HG02885 (cell line): ENCODE measurements around the gene YJEFN3.

ENCODE experiments used
- ATAC-seq: cut with Tn5 transposase; IDR thresholded peaks from one replicate; pipeline ENCODE4 v1.9.1; 2021; ENCODE audit warnings: mild to moderate bottlenecking; ENCODE audit not compliant: unreplicated experiment, poor library complexity

YJEFN3 gene

GRCh38 chr19:19549804-19550464 lies 21.2 kb downstream of the YJEFN3 start:
- ATAC-seq, result no peak

GRCh38 chr19:19550485-19550929 lies 21.8 kb downstream of the YJEFN3 start:
- ATAC-seq, result no peak

DNA sequence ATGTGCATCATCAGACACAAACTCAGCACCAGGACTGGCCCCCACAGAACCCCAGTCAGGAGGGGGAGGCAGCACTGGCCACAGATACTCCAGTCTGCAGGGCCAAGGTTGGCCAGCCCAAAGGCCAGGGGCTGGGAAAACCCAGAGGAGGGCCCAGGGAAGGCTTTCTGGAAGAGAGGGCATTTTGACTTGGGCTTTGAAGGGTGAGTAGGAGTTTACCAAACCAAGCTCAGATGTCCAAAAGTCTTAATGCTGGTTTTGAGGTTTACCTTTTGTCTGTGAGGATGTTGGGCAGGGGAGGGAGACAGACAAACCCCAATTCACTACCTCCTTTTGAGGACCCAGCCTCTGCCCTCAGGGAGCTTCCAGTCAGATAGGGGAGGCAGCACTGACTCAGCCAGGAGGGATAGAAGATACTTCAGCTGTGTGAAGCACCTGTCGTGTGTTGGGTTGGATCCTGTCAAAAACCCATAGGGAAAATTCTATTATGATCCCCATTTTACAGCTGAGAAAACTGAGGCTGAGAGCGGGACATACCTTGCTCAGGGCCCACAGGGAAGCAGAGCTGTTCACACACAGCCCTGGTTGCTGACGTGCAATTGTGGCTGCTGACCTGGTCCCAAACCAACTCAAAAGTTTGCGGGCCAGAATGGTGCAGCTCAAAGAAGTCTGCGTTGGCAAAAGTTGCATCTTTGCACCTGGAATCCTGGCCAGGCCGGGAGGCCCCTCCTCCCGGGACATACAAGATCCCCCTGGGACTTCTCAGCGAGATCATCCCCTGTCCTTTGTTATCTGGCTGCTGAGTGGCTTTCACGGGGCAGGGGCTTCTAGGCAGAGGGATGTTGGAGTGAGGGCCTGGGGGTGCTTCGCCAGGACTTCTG lies 22.5 kb downstream of the YJEFN3 start:
- no peak for ATAC-seq

GRCh38 chr19:19551853-19552192 lies 23.1 kb downstream of the YJEFN3 start:
- no peak for ATAC-seq

DNA sequence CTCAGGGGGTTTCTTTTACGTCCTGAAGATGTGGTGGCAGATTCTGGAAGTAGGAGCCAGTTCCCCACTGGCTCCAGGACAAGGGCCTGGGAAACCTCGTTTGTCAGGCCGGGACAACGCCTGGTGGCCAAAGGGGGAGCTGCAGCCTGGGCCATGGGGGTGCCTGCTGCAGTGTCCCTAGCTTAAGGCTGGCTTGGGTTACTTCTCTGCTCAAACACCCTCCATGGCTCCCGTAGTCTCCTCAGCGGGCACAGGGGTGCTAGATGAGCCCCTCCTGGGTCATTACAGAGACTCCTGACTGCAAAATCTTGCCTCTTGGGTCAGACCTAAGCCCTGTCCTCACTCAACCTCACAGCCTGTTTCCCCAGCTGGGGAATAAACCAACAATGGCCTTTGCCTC lies 24.1 kb downstream of the YJEFN3 start:
- no peak for ATAC-seq

GRCh38 chr19:19553670-19554069 lies 25.0 kb downstream of the YJEFN3 start:
- ATAC-seq, result no peak

DNA sequence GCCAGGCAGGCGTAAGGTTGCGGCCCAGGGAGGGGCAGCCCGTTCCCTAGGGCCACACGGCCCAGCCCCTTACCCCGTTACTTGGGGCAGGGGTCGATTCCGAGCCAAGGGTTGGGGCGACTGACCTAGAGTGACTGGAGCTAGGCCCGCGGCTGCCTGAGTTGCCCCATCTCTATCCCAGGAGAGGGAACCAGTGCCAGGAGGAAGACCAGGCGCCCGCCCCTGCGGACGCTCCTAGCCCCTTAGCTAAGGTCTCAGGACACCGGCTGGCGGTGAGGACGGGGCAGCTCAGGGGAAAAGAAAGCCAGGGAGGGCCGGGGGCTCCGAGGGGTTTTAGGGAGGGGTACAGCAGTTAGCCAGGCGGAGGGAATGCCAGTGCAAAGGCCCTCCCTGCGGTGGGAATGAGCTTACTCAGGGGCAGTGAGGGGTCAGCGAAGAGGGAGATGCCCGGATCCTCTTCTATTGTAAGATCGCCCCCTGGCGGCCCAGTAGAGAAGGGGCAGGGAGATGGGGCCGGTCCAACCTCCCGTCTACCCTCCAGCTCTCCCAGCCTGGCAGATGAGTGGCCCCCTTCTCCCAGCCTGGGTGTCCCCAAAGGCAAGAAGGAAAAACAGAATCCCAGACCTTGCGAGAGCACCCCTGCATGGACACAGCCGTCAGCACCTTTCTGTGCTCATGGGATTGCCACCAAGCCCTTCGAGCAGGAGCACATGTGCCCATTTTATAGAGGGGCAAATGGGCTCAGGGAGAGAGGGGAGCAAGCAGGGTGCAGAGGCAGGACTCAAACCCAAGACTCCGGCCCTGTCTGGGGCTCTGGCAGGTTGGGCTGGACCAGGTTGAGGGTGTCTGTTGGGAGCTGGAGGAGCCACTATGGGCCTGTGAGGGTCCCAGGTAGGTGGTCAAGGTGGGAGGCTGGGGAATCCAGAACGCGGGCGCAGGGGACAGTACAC lies 25.6 kb downstream of the YJEFN3 start:
- ATAC-seq, result no peak

- no peak for ATAC-seq
Measured at GRCh38 chr19:19558055-19558454, 29.3 kb downstream of the YJEFN3 start.

GRCh38 chr19:19558636-19559035 lies 29.9 kb downstream of the YJEFN3 start:
- no peak for ATAC-seq

DNA sequence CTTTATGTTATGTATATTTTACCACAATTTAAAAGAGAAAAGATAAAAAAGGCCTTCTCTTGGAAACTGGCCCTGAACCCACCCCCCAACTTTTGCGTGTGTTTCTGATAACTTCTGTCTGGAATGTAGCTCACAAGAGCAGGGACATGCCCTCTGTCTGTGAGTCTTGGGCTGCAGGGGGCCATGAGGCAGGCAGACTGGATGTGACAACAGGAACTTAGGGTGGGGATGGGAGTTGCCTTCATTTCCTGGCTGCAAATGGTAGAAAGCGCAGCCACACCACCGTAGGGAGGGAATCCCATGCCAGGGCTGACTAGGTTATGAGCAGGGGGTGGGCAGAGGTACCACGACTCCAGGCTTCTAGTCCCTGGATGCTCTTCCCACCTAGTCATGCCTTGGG lies 31.2 kb downstream of the YJEFN3 start:
- no peak for ATAC-seq

GRCh38 chr19:19561946-19562664 lies 33.4 kb downstream of the YJEFN3 start:
- no peak for ATAC-seq

DNA sequence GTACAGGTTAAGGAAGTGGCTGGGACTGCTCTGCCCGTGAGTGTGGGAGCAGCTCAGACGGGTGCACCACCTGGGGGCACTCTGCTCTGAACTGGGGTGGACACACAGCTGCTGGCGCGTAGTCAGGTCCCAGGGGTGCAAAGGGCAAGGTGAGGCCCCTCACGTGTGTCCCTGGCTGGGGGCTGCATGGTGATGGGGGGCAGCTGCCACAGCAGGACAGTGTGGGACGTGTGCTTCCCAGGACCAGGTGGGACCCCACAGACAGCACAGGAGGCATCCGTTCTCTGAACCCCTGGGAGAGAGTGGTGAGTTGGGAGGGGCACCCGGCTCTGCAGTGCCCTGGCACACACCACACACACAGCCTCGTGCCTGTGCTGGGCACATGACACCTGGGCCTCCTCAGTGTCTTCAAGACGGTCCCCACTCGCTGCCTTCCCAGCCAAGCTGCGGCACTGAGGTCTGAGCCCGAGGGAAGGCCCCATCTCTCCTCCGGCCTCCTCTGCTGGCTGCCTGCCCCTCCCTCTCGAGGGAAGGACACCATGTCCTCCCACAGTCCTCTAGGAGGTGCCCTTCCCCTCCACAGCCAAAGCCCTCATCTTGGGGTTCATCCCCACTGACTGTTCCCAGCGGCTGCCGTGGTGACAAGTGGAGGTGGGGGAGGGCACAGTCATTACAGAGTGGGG lies 34.1 kb downstream of the YJEFN3 start:
- no peak for ATAC-seq

- ATAC-seq, result no peak
Measured at GRCh38 chr19:19563348-19563848, 34.7 kb downstream of the YJEFN3 start.

- ATAC-seq, result no peak
Measured at GRCh38 chr19:19566306-19566705, 37.6 kb downstream of the YJEFN3 start.

GRCh38 chr19:19567391-19567790 lies 38.7 kb downstream of the YJEFN3 start:
- no peak for ATAC-seq

DNA sequence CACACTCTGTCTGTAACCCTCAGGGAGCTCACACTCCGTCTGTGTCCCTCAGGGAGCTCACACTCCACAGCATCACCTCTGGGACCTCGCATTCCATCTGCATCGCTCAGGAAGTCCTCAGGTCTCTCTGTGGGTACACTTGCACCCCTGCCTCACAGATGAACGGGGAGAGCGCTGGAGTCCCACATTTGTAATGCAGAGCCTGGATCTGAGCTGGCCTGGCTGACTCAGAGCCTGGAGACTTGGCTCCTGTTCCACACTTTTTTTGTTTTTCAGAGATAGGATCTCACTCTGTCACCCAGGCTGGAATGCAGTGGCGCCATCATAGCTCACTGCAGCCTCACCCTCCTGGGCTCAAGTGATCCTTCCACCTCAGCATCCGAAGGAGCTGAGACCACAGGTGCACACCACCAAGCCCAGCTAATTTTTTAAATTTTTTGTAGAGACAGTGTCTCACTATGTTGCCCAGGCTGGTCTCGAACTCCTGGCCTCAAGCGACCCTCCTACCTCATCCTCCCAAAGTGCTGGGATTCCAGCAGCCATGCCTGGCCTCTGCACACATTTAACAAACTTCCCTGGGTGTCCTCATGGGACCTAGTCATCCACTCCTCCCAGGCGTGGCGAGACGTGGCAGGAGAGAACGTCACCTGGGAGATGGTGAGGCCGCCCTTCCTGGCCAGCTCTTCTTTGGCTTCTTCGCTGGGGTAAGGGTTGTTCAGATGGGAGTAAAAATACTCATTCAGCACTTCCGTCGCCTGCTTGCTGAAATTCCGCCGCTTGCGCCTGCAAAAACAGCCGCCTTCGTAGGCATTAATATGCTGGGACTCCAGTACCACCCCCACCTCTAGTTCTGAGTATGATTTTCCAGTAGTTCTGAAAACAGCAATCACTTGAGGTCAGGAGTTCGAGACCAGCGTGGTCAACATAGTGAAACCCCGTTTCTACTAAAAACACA lies 40.4 kb downstream of the YJEFN3 start:
- no peak for ATAC-seq

- no peak for ATAC-seq
Measured at GRCh38 chr19:19570571-19570970, 41.9 kb downstream of the YJEFN3 start.

DNA sequence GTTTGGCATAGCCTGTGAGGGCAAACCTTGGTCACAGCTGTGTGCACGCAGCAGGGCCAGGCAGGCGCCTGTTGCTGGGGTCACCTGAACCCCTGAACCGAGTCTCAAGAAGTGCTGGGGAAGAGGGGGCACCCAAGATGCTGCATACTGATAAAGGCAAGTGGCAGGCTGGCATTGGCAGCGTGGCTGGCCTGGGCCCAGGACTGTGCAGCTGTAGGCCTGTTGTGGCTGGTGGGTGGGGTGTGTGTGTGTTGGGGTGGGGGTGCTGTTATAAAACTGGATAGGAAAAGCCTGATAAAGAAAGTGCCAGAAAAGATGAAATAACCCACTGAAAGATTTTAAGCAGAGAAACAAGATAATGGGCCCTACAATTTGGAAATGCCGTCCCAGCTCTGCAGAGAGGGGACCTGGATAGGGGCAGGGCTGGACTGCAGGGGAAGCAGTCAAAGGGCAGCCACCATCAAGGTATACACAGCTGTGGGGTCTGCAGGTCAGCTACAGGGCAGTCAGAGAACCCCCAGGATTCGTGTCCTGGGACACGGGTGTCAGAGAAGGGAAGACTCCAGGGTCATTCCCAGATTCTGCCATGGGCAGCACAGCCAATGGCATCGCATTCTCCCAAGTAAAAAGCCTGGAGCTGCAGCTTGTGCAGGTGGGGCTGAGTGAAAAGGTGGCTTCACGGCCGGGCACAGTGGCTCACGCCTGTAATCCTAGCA lies 42.5 kb downstream of the YJEFN3 start:
- ATAC-seq, result no peak
